Heart left ventricle (tissue), 13 donors: Measurements from ENCODE around the gene CAPN7.

ENCODE experiments used
- POLR2A ChIP-seq, 2 donors: fragments of 450-650 bp; IDR thresholded peaks; one replicate each; pipeline ENCODE4 v1.6.1; 2017; ENCODE audit warnings: antibody characterized with exemption in 2 of 2, mild to moderate bottlenecking in 2 of 2, moderate library complexity in 2 of 2
- TF ChIP-seq, protein P1 (sequence below), 12 donors: fragments of 200-600 bp; sonication (generic) in 4 of 12; IDR thresholded peaks; one replicate each; pipeline versions ENCODE4 v1.5.0 to v1.8.0; 2018 to 2022; ENCODE audit warnings: antibody characterized with exemption in 12 of 12, mild to moderate bottlenecking in 5 of 12
- donor health status: ischemic (EF 13 %, LVEDD 7.1; RV severe dilation, severe dysfunction).
- donor health status: DM: no; HTN: yes; CAD: no.
- donor health status: DM: no; HTN: no; CAD: no.
- donor health status: ischemic (EF 25% LVEDD 6.9; RV normal size, moderate dysfunction).
- donor health status: ischemic (EF 25% LVEDD 5.7; RV mildly dilated, moderate dysfunction).
- donor health status: ischemic (EF 35%, LVEDD 5.7; RV mildly dilated, moderate dysfunction).
- donor health status: nonischemic (EF 11% LVEDD 7.7; RV severe dilation, severe dysfunction).
- donor health status: DM: yes; HTN: yes; CAD: no.
- donor health status: PGD.
- donor health status: ischemic (EF 29% LVEDD 5.4; RV normal size, mild dysfunction).
- donor health status: nonischemic (EF 23%, LVEDD 6.1; RV moderate dilation, normal function).

DNA sequence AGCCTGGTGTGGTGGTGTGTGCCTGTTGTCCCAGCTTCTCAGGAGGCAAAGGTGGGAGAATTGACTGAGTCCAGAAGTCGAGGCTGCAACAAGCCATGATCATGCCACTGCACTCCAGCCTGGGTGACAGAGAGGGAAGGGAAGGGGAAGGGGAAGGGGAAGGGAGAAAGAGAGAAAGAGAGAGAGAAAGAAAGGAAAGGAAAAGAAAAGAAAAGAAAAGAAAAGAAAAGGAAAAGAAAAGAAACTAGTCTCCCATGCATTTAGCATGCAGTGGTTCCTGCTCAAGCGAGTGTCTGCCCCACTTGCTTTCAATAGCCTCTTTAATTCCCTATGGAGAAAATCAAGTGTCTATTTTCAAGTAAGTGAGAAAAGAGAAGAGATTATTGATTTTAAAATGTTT, 20.6 kb upstream of the CAPN7 start:
- TF ChIP-seq, protein P1, sequence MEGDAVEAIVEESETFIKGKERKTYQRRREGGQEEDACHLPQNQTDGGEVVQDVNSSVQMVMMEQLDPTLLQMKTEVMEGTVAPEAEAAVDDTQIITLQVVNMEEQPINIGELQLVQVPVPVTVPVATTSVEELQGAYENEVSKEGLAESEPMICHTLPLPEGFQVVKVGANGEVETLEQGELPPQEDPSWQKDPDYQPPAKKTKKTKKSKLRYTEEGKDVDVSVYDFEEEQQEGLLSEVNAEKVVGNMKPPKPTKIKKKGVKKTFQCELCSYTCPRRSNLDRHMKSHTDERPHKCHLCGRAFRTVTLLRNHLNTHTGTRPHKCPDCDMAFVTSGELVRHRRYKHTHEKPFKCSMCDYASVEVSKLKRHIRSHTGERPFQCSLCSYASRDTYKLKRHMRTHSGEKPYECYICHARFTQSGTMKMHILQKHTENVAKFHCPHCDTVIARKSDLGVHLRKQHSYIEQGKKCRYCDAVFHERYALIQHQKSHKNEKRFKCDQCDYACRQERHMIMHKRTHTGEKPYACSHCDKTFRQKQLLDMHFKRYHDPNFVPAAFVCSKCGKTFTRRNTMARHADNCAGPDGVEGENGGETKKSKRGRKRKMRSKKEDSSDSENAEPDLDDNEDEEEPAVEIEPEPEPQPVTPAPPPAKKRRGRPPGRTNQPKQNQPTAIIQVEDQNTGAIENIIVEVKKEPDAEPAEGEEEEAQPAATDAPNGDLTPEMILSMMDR (IDR thresholded peaks at IDR 0.05), result no peak
- TF ChIP-seq POLR2A (IDR thresholded peaks at IDR 0.05), result no peak
